HCT116 (cell line): ENCODE data around the gene FHIT. TPM values are rescaled to one million over a fixed set of nuclear protein-coding genes. Genes with fewer than 3 reads are reported as not detected.

Experiments
- ATAC-seq: fragments of 200-7000 bp; cut with Tn5 transposase; 2 replicates; pipeline ENCODE4 v1.9.1; 2020; ENCODE audit warnings: mild to moderate bottlenecking, moderate library complexity
- BruUV-seq: library from RNA; stranded (reverse); fragments of 400-500 nt; replicated peaks from 2 replicates; lab custom pipeline; 2021; lab: Mats Ljungman, UMichigan
- CTCF ChIA-PET: fragments of 300-600 bp; sonication (Branson Sonifier 250); formaldehyde crosslinking; loops from one replicate; lab custom pipeline; 2021; ENCODE audit warnings: antibody characterized with exemption; lab: Charles Lee
- POLR2A ChIA-PET: fragments of 300-600, 350-600 bp; sonication (Branson Sonifier 250); formaldehyde crosslinking; loops from one replicate; lab custom pipeline; 2021; ENCODE audit warnings: antibody characterized with exemption; lab: Charles Lee
- RAD21 ChIA-PET, 2 experiments: fragments of 300-600 bp; sonication (Branson Sonifier 250); formaldehyde crosslinking; loops; one replicate each; lab custom pipeline; 2023; ENCODE audit warnings: low total read pairs in 2 of 2; ENCODE audit not compliant: uncharacterized antibody in 2 of 2, unreplicated experiment in 2 of 2, low non-redundant PET in 1 of 2; lab: Charles Lee
- DNase-seq: peaks from one replicate; pipeline ENCODE4 v3.0.0-alpha.2; 2010; ENCODE audit warnings: low read depth, low spot score
- H2AFZ ChIP-seq: fragments of 200-600 bp; shearing (Covaris generic), sonication (generic); 2 replicates; pipeline ENCODE4 v1.6.1; 2017; ENCODE audit warnings: low read depth, mixed run types, mixed read lengths, antibody characterized with exemption, low read length; ENCODE audit not compliant: poor library complexity, severe bottlenecking
- H3K27ac ChIP-seq: 2 replicates; pipeline ENCODE4 v1.5.1; 2012; ENCODE audit warnings: low read depth, low read length
- H3K27me3 ChIP-seq: fragments of 200-600 bp; sonication (generic); 2 replicates; pipeline ENCODE4 v1.6.1; 2016; ENCODE audit warnings: mixed run types, low read length, mixed read lengths; ENCODE audit not compliant: insufficient read depth
- H3K36me3 ChIP-seq, 2 experiments: fragments of 200-500 bp in 1 of 2; fragments of 200-600 bp in 1 of 2; sonication (Bioruptor generic) in 1 of 2; sonication (generic) in 1 of 2; 2 replicates each; pipeline versions ENCODE4 v1.5.1 to v1.6.1; 2014 to 2016; ENCODE audit warnings: low read length in 2 of 2, inconsistent platforms in 1 of 2, mixed read lengths in 1 of 2, mixed run types in 1 of 2; ENCODE audit not compliant: insufficient read depth in 2 of 2, control insufficient read depth in 1 of 2
- H3K4me1 ChIP-seq, 2 experiments: fragments of 200-600 bp in 1 of 2; sonication (generic) in 1 of 2; 2 replicates each; pipeline versions ENCODE4 v1.5.1 to v1.6.1; 2012 to 2017; ENCODE audit warnings: low read length in 2 of 2, inconsistent platforms in 1 of 2, mild to moderate bottlenecking in 1 of 2, mixed read lengths in 1 of 2, mixed run types in 1 of 2, moderate library complexity in 1 of 2; ENCODE audit not compliant: insufficient read depth in 2 of 2, control insufficient read depth in 1 of 2
- H3K4me2 ChIP-seq: fragments of 200-600 bp; sonication (generic); 2 replicates; pipeline ENCODE4 v1.6.1; 2017; ENCODE audit warnings: mixed run types, low read length, mixed read lengths
- H3K4me3 ChIP-seq, 2 experiments: fragments of 200-600 bp in 1 of 2; sonication (generic) in 1 of 2; replicated peaks in 1 of 2; 2 replicates each; pipeline ENCODE4 v1.5.1; 2011 to 2016; ENCODE audit warnings: low read length in 2 of 2, control low read depth in 1 of 2, low read depth in 1 of 2, mild to moderate bottlenecking in 1 of 2, mixed read lengths in 1 of 2, mixed run types in 1 of 2
- H3K79me2 ChIP-seq: fragments of 200-600 bp; sonication (generic); 2 replicates; pipeline ENCODE4 v1.6.1; 2017; ENCODE audit warnings: mild to moderate bottlenecking, mixed run types, low read length, moderate library complexity, mixed read lengths; ENCODE audit not compliant: insufficient read depth
- H3K9ac ChIP-seq: fragments of 200-600 bp; sonication (generic); 2 replicates; pipeline ENCODE4 v1.6.1; 2016; ENCODE audit warnings: low read length, mixed read lengths
- H3K9me2 ChIP-seq: fragments of 200-600 bp; sonication (generic), shearing (Covaris generic); 2 replicates; pipeline ENCODE4 v1.6.1; 2017; ENCODE audit warnings: mixed run types, mild to moderate bottlenecking, moderate library complexity; ENCODE audit not compliant: insufficient read depth
- H3K9me3 ChIP-seq, 2 experiments: fragments of 200-500 bp in 1 of 2; fragments of 200-600 bp in 1 of 2; sonication (Bioruptor generic) in 1 of 2; sonication (generic) in 1 of 2; 2 replicates each; pipeline ENCODE4 v1.6.1; 2014 to 2017; ENCODE audit warnings: low read length in 2 of 2, mixed read lengths in 2 of 2, inconsistent platforms in 1 of 2, low read depth in 1 of 2, mild to moderate bottlenecking in 1 of 2, mixed run types in 1 of 2, moderate library complexity in 1 of 2; ENCODE audit not compliant: control insufficient read depth in 1 of 2, insufficient read depth in 1 of 2
- H4K20me1 ChIP-seq: fragments of 200-600 bp; sonication (generic), shearing (Covaris generic); 2 replicates; pipeline ENCODE4 v1.6.1; 2017; ENCODE audit warnings: mixed run types, mild to moderate bottlenecking, moderate library complexity; ENCODE audit not compliant: insufficient read depth
- ATF3 ChIP-seq: IDR thresholded peaks from 2 replicates; pipeline ENCODE4 v1.6.1; 2012
- CBX3 ChIP-seq: IDR thresholded peaks from 2 replicates; pipeline ENCODE4 v1.6.1; 2012; ENCODE audit warnings: low read depth
- CEBPB ChIP-seq: IDR thresholded peaks from 2 replicates; pipeline ENCODE4 v1.6.1; 2012; ENCODE audit warnings: low read depth
- CTCF ChIP-seq, 3 experiments: fragments of 200-600 bp in 1 of 3; sonication (generic) in 1 of 3; IDR thresholded peaks in 2 of 3; conservative IDR thresholded peaks in 1 of 3; 2 replicates each; pipeline ENCODE4 v1.5.1; 2012 to 2017; ENCODE audit warnings: low read depth in 2 of 3, low read length in 2 of 3, antibody characterized with exemption in 1 of 3, borderline replicate concordance in 1 of 3, control low read depth in 1 of 3, mild to moderate bottlenecking in 1 of 3, mixed read lengths in 1 of 3, mixed run types in 1 of 3, moderate library complexity in 1 of 3; ENCODE audit not compliant: insufficient read depth in 1 of 3
- ELF1 ChIP-seq: IDR thresholded peaks from 2 replicates; pipeline ENCODE4 v1.6.1; 2012; ENCODE audit warnings: low read depth, borderline replicate concordance
- EZH2 ChIP-seq: fragments of 200-600 bp; sonication (generic); IDR thresholded peaks from 2 replicates; pipeline ENCODE4 v1.6.1; 2017; ENCODE audit warnings: antibody characterized with exemption, mixed run types
- EZH2phosphoT487 ChIP-seq: fragments of 200-600 bp; IDR thresholded peaks from 2 replicates; pipeline ENCODE4 v1.6.1; 2018; ENCODE audit warnings: antibody characterized with exemption, borderline replicate concordance
- FOSL1 ChIP-seq: IDR thresholded peaks from 2 replicates; pipeline ENCODE4 v1.6.1; 2012; ENCODE audit warnings: low read depth
- JUND ChIP-seq: IDR thresholded peaks from 2 replicates; pipeline ENCODE4 v1.6.1; 2012
- MAX ChIP-seq: IDR thresholded peaks from 2 replicates; pipeline ENCODE4 v1.6.1; 2012
- POLR2AphosphoS5 ChIP-seq: IDR thresholded peaks from 2 replicates; pipeline ENCODE4 v1.6.1; 2011; ENCODE audit warnings: mild to moderate bottlenecking, low read depth, low read length, moderate library complexity
- RAD21 ChIP-seq: IDR thresholded peaks from 2 replicates; pipeline ENCODE4 v1.6.1; 2012; ENCODE audit warnings: low read depth, mild to moderate bottlenecking
- SIN3A ChIP-seq: IDR thresholded peaks from 2 replicates; pipeline ENCODE4 v1.6.1; 2012; ENCODE audit warnings: low read depth
- SRF ChIP-seq: IDR thresholded peaks from 2 replicates; pipeline ENCODE4 v1.6.1; 2012; ENCODE audit warnings: low read depth
- TCF7L2 ChIP-seq: IDR thresholded peaks from 2 replicates; pipeline ENCODE4 v1.7.0; 2011; ENCODE audit warnings: borderline replicate concordance, inconsistent platforms; ENCODE audit not compliant: insufficient read depth, insufficient read length; ENCODE audit errors: extremely low read depth
- YY1 ChIP-seq: IDR thresholded peaks from 2 replicates; pipeline ENCODE4 v1.6.1; 2011; ENCODE audit warnings: low read length, low read depth, moderate library complexity, mild to moderate bottlenecking; ENCODE audit not compliant: insufficient replicate concordance; ENCODE audit errors: extremely low read depth
- ZBTB33 ChIP-seq: IDR thresholded peaks from 2 replicates; pipeline ENCODE4 v1.6.1; 2011; ENCODE audit warnings: mild to moderate bottlenecking, low read length, moderate library complexity; ENCODE audit not compliant: insufficient replicate concordance; ENCODE audit errors: extremely low read depth
- intact Hi-C: fragments of 100-400 bp; cut with micrococcal nuclease; formaldehyde crosslinking; loops from 2 replicates; pipeline ENCODE4 v1.10.0; 2022
- total RNA-seq: library from RNA; stranded (reverse); gene quantifications from one replicate; pipeline ENCODE4 v1.2.1, GENCODE V29; 2021; ENCODE audit not compliant: unreplicated experiment

FHIT gene
- total RNA-seq, 1 experiment from 2014 or later = 20.1 TPM

GRCh38 chr3:60142009-60142408 lies 1109.2 kb downstream of the FHIT start:
- H3K27ac ChIP-seq = no peak overlapping the region
- intact Hi-C loops = no loop called here
- ATAC-seq (no peak), DNase-seq (no peak)
- no peaks in the 10 kb centered on the region for H4K20me1 ChIP-seq
- CTCF ChIA-PET = no interaction called here
- no peaks in the 10 kb centered on the region for H3K79me2 ChIP-seq
- H3K36me3 ChIP-seq = no peaks in the 10 kb centered on the region
- POLR2A ChIA-PET = no interaction called here
- H2AFZ ChIP-seq = no peak overlapping the region
- RAD21 ChIA-PET = no interaction called here
- no peak overlapping the region for H3K4me3 ChIP-seq
- no peaks in the 10 kb centered on the region for H3K9me3 ChIP-seq
- no TSS peak for BruUV-seq
- H3K9me2 ChIP-seq = no peaks in the 10 kb centered on the region
- TF ChIP-seq POLR2AphosphoS5 (no peak), ELF1 (no peak), EZH2 (no peak), ATF3 (no peak), CEBPB (no peak), CTCF (IDR thresholded peaks at IDR 0.05 in 2 of 3, conservative IDR thresholded peaks at IDR 0.05 in 1 of 3; ENCODE audit: borderline replicate concordance in 1 of 3, insufficient read depth in 1 of 3, low read depth in 2 of 3, low read length in 2 of 3) (no peak), SIN3A (no peak), TCF7L2 (no peak), CBX3 (no peak), EZH2phosphoT487 (no peak), MAX (no peak), YY1 (no peak), SRF (no peak), ZBTB33 (no peak), RAD21 (no peak), FOSL1 (no peak), JUND (no peak)
- H3K9ac ChIP-seq = no peak overlapping the region
- H3K4me1 ChIP-seq = no peaks in the 10 kb centered on the region
- H3K4me2 ChIP-seq = no peak overlapping the region
- H3K27me3 ChIP-seq = no peaks in the 10 kb centered on the region
